Right kidney (tissue), 1 donor: ENCODE measurements around the gene CFAP90.

Experiments
- DNase-seq: peaks from one replicate; pipeline ENCODE4 v3.0.0-alpha.2; 2016

Gene CFAP90

DNA sequence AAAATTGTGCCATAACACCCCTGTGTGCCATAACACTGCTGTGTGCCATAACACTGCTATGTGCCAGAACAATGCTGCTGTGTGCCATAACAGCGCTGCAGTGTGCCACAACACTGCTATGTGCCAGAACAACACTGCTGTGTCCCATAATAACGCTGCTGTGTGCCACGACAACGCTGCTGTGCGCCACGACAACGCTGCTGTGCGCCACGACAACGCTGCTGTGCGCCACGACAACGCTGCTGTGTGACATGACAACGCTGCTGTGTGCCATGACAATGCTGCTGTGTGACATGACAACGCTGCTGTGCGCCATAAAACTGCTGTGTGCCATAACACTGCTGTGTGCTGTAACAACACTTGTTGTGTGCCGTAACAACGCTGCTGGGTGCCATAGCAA lies 25.9 kb downstream of the CFAP90 start:
- DNase-seq, result no peak

DNA sequence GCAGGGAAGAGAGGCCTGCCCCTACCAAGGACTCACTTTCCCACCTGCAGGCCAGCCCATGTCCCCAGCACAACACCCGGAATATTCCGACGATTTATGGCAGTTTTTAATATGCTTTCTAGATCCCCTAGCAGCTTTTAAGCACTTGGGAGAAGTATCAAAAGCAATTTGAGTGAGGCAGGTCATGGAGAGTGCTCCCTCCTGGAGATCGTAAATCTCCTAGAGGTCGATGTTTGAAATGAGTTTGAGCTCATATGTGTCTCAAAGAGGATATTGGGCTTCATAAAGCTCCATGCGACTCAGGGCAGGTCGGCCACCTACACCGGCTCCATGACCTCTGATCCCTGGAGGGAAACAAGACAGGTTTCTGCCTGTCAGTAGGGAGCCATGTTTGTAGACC lies 27.3 kb downstream of the CFAP90 start:
- no peak for DNase-seq

DNA sequence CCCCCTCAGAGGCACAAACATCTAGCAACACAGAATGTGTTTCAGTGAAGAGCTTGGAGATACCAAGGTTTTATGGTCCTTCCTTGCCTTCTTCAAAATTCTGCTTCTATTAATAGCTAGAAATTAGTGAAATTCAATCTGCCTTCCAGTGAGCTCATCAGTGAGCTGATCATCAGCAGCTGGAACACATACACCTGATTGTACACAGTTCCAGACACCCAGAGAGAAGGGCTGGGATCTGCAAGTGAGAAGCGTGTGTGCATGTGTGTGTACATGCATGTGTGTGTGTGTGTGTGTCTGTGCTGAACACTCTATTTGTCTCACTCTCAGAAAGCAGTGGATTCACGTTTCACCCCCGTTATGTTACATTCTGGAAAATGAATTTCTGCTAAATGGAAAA lies 28.5 kb downstream of the CFAP90 start:
- no peak for DNase-seq

DNA sequence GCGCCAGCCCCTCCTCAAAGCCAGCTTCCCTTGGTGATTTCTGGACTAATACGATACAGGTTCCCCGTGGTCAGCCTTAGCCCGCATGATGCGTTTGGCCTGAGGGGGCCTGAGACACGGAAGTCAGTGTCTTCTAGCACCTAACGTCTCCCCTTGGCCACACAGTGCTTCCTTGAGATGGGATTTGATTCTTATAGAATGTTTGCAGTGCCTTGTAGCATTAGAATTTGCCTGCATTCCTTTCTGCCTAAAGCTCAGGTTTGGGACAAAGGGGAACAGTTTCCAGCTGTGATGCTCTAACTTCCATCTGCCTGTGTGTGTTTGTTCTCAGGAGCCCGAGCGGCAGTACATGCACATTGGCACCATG lies 34.4 kb downstream of the CFAP90 start:
- DNase-seq, result no peak

DNA sequence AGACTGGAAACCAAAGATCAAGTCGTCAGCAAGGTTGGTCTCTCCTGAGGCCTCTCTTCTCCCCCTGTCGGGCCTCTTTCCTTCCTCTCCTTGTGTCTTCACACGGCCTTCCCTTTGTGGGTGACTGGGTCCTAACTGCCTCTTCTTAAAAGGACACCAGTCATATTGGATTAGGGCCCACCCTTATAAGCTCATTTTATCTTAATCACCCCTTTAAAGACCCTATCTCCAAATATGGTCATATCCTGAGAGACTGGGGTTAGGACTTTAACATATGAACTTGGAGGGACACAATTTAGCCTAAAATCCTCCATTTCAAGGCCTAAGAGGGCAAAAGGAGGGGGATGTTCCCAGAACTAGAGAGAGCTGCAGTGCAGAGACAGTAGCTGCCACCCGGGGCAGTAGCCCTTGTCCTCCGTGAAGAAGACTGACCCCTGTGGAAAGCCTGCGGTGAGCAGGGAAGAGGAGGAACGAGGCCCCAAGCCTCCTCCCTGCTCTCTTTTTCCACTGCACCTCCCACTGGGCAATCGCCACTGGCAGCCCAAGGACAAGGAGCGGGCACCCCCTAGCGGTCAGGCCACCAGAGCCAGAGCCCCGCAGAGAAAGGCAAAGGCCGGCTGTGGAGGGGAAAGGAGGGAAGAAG lies 34.9 kb downstream of the CFAP90 start:
- DNase-seq, result peak; percentile 59

DNA sequence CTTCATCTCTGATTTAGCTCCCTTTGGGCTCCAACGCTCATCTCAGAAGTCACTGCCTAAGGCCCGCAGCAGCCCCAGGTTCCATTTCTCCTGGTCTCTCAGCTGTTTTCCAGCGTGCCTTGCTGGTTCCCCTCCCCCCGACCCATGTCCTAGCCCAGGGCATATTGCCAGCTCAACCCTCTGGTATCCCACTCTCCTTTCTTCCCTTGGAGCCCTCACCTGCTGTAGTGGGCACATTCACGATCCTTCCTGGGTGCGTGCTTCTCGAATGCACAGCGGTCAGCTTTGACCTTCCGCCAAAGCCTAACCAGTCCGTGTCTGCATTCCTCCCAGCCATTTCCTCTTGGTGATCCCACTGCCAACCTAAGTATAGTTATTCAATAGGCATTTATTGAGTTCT lies 36.1 kb downstream of the CFAP90 start:
- no peak for DNase-seq

DNA sequence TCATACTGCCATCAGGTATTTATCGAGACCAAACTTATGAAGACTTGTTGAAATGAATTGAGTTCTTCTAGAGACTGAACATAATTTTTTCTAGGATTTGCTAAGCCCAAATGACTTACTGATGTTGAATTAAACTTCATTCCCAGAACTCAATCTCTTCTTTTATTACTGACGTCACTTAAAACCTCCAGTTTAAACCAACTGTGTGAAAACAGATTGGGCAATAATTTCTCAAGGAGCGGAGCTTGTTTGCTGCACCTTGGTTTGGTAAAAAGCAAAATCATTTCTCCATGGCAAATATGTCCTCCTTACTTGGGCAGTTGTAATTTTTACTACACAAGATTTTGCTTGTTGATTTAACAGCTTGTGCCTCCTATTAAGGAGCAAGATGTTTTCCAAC lies 37.4 kb downstream of the CFAP90 start:
- no peak for DNase-seq

DNA sequence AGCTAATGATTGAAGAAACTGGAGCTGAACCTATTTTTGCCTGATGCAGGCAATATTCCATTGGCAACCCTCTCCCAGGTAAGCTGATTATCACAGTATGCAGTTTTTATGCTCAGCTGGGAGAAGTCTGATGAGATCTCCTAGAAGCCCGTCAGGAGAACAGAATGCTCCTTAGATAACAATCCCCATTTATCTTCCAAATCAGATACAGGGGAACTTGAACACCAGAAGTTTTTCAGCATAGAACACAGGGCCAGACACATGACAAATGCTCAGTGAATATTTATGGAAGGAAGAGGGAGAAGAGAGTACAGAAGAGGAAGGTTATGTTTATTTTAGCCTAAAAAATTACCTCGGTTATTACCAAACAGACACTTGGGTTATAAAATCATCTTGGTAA lies 37.9 kb downstream of the CFAP90 start:
- no peak for DNase-seq

DNA sequence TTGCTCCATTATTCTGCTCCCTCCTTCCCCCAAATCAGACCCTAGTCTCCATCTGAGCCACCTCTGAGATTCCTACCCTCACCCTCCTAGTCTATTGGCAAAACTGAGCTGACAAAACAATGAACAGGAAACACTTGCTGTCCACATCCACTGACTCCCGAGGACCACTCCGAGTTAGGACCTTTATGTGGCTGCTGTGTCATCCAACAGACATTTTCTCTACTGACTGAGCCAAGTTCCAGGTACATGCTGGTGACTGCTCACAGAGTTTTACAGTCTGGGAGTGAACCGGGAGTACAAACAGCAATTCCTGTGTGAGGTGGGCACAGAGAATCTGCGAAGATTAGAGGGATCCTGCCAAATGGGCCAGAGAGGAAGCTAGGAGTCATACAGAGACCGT lies 39.2 kb downstream of the CFAP90 start:
- DNase-seq, result no peak

DNA sequence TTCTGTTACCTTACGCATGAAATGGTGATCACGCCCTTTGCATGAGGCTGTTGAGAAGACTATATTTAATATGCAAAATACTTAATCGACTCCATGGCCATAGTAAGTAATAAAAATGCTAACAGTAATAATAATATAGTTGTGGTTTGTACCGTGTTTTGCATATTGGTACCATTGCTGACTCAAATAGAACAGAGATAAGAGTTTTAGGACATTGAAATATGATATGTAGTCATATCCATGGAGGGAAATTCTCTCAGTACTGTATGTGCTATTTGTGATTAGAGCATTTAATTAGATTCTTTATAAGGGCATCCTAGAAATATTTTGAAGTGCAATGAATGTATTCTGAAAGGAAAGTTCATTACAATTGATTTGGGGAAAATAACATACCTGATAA lies 41.9 kb downstream of the CFAP90 start:
- no peak for DNase-seq

DNA sequence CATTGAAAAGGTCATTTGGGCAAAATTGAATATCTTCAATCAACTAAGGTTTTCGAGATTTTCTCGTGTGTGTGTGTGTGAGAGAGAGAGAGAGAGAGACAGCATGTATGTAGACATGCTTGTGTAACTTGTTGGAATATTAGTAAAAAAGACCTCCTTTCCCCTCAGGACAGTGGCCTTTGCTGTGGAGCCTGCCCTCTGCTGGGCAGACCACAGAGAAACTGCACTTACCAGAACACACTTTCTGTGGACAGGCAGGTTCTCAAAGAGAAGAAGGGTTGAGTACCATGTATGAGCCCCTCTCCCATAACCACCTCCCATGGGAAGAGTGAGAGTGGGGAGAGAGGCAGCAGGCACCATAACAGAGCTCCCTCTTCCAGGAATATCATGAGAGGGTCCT lies 45.6 kb downstream of the CFAP90 start:
- DNase-seq, result no peak

DNA sequence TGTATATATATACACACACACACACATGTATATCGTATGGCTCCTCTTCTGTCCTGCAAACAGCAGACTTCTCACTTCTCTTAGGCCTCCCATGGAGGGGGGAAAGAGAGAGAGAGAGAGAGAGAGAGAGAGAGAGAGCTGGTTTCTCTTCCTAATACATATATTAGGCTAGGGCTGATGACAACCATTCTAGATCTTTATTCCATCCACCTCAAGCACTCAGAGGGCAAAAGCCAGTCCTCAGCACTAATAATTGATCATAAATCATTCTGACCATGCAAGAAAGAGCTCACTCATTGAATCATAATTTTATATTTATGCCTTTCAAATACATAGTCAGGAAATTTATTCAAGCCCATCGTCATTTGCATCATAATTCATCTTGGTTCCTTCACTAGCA lies 47.0 kb downstream of the CFAP90 start:
- DNase-seq, result no peak

DNA sequence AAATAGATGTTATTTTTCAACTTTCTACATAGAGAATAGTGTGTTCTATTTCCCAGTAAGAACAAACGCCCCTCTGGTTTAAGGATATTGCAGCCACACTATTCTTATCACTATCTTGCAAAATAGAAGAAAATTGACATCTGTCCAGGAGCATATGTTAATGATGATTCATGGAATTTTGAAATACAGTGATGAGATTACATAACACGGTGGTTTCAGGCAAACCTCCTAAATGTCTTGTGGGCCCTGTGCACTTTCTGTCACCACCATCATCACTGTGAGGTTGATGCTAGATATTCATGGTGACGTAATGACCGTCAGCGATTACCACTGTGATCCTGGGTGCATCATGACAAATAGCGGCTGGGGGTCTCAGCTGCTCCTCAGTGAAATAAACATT lies 48.1 kb downstream of the CFAP90 start:
- no peak for DNase-seq

DNA sequence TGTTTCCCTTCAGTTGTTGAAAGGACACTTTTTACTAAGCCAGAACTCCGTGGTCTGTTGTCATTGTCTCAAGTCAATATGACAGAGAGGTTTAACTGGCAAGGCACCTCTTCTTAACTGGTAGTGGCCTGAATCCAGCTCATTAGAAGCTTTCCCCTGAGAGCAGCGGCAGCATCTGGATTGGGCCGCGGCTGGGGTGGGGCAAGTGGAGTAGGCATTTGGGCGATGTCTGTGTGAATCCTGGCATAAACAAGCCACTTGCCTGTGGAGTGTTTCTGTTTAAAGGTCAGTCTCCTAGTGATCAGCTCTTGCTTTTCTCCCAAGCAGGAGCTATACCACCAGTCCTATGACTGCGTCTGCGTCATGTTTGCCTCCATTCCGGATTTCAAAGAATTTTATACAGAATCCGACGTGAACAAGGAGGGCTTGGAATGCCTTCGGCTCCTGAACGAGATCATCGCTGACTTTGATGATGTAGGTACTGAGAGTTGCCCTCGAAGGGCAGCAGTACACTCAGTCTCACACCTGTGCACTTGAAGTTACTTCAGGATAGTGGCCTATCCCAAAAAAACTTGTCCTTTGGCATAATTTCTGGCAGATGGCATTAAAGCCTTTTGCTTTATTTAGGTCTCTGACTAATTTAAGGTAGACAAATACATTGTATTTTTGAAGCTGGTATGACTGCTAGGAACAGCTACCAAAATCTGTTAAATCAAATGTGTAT lies 48.9 kb downstream of the CFAP90 start:
- no peak for DNase-seq

DNA sequence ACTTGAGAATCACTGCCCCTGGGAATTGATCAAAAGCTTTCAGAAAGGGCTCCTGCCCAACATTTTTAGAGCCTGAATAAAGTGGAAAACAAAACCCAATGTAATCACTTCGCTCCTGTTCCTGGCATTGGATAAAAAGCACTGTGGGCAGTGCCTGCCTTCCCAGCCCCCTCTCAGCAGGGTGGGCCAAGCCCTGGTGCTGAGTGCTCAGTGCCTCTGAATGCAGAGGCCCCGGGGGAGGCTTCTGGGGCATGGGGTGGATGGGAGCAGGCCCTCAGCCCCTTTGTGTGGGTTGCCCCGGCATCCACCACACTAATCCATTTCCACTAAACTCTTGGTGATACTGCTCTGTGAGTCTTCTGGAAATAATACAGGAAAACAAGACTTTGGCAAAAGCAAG lies 55.6 kb downstream of the CFAP90 start:
- DNase-seq, result no peak

DNA sequence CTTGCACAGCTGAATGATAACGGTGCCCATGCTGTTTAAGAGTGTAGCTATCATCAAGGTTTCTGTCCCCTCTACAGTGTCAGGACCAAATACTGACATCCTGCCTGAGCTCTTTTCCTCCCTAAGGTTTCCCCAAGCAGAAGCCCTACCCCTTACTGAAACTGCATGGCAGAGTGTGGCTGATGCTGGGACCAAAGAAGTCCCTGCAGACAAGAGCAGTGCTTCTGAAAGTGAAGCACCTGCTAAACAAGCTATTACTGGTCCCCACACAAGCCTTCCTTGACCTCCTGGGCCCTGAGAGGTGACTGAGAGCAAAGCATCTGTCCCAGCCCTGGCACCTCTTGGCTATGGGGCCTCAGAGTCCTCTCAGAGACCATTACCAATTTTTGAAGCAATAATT lies 56.1 kb downstream of the CFAP90 start:
- no peak for DNase-seq

DNA sequence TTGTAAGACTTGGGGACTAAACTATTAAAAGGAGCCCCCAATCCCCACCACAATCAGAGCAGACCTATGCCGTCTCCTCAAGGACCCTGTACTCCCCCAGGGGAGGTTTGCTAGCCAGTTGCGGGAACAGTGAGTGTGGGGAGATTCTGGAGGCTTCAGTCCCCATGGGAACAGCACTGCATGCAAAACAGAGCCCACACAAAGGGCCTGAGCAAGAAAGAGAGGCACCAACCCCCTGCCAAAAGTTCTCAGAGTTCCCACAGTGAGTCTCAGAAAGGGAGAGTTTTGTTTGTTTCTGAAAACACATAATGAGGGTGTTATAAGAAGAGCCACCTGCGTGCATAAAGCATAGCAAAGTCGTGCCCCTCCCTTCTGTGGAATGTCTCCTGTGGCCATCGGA lies 56.6 kb downstream of the CFAP90 start:
- no peak for DNase-seq

DNA sequence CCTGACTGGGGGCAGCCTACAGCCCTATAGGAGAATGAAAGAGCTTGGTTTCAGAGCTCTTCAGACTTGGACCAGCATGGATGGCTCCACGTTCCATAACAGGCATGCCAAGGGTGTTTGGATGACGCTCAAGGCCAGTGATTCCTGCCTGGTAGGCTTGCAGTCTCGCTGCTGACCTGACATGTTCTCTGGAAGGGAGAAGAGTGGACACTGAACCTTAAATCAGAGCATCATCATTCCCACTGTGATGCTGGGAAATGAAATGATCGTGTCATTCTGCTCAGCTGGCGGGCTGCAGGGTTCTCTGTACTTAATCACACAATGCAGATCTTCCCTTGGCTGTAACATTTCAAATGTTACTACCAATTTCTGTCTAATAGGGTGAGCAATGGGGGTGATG lies 57.0 kb downstream of the CFAP90 start:
- DNase-seq, result no peak

DNA sequence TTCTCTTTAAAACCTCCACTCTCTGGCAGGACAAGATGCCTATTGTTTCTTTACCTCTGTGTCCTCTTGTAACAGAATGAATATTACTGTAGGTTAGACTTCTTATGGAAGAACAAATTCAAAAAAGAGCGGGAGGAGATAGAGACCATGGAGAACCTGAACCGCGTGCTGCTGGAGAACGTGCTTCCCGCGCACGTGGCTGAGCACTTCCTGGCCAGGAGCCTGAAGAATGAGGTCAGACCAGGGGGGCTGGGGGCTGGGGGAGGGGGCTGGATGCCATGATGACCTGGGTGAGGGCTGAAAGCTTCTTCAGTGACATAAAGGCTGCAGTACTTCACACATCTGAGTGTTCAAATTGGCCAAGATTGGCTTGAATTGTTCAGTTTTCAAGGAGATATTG lies 61.4 kb downstream of the CFAP90 start:
- DNase-seq, result no peak

DNA sequence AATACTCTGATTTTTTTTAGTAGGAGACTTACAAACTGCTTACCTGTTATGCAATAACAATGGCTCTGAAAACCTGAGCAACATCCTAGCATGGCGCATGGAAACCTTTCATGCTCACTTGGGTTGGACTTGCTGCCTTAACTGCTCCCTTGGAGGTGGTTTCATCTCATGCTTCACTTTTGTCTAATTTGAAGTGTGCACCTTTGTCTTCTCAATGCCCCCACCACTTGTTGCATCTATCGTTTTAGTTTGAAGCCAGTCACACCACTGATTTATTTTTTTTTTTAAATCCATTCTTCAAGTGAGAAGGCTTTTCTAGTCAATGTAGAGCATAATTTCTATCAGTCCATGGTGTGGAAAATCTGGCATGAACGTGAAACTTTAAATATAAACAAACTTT lies 63.2 kb downstream of the CFAP90 start:
- no peak for DNase-seq

DNA sequence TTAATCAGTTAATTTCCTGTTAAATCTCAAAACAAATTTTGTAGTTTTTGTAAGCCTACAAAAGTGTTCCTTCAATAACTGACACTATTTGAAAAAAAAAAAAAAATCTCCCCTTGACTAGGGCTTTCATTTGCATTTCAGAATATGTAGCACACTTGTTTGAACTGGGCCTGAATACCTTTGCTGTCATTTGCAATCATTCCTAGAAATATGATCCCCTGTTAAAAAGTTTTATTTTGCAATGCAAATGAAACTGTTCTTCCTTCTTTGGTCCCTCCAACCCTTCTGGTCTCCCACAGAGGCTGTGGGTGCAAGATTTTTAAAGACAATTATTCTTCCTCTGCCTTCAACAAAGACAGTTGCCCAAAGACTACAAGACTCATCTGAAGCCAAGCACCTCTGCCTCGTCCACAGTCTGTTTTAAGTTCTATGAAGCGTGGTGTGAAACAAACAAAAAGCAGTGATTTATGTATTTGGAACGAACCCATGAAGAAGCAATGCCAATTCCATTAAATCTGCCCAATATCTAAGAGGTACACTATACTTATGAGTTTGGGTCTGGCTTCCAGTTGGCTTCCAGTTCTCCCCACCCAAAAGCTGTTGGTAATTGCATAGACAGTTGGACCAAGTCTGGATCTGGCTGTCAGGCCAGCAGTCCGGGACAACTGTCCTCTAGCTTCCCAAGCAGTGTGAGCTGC lies 66.1 kb downstream of the CFAP90 start:
- DNase-seq, result no peak

DNA sequence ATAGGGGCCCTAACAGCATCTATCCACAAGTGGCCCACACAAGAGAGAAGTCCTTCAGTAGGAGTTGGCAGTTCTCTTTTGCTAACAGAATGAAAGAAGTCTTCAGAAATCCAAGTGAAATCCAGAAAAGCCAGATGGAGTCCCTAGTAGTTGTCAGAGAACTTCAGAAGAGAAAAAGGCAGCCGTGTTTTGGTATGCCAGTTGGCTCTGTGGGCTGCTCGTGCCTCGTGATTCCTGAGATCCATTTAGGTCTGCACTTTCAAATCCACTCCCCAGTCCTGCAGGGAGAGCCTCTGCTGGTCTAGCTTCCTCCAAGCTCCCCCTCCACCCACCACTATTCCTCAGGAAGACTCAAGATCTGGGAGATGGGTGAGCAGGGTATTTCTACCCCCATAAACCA lies 69.0 kb downstream of the CFAP90 start:
- DNase-seq, result no peak
